Activated CD4-positive, CD25-positive, alpha-beta regulatory T cell (primary cell): ENCODE measurements around the gene OR5AS1.
"Not testable (repeated sequence)": the region's sequence is repeated elsewhere in the genome, so short reads cannot be mapped to it uniquely, and the experiment has no call there.

Experiments used
- DNase-seq, 4 experiments: peaks; one replicate each; lab custom pipeline; 2025; lab: John Stamatoyannopoulos, UW

OR5AS1 gene

GRCh38 chr11:56027354-56027753, at the start of gene OR5AS1:
TSS of gene OR5AS1 (plus strand) at chr11:56027654. CDS start at chr11:56030419, 2,765 bp downstream.
- no peak for DNase-seq

- DNase-seq = no peak
These were observed 32.9 kb upstream of the OR5AS1 start, which contains the start of gene OR5F1 for GRCh38 chr11:55994525-55994924. TSS of gene OR5F1 (minus strand) at chr11:55994625. CDS start at chr11:55994625, 0 bp downstream.

DNA sequence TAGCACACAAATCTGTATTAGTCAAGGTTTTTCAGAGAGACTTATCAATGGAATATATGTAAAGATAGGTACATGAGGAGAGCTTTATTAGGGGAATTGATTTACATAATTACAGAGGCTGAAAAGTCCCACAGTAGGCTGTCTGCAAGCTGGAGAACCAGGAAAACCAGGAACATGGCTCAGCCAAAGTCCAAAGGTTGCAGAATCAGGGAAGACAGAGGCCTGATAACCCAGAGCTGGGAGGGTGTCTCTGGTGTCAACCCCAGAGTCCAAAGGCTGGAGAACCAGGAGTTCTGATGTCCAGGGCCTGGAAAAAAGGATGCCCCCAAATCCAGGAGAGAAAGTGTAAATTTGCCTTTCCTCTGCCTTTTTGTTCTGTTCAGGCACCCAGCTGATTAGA, 16.7 kb upstream of the OR5AS1 start:
- DNase-seq = no peak

DNA sequence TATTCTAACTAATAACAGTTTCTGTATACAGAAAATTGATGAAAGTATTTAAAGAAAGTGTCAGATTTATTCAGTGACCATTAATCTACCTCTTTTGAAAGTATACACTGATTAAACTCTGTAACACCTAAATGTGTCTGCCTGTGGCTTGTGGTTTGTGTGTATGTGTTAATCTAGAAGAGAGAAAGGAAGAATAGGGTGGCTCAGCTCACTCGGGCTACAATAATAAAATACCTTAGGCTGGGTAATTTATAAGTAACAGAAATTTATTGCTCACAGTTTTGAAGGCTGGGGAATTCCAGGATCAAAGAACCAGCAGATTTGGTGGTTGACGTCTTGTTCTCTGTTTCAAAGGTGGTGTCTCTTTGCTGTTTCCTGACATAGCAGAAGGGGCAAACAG, 13.6 kb upstream of the OR5AS1 start:
- DNase-seq = no peak

- no peak for DNase-seq
These were observed 18.1 kb downstream of the OR5AS1 start for GRCh38 chr11:56045538-56045937.

- no peak for DNase-seq
These were observed 21.0 kb downstream of the OR5AS1 start for GRCh38 chr11:56048480-56048879.

DNA sequence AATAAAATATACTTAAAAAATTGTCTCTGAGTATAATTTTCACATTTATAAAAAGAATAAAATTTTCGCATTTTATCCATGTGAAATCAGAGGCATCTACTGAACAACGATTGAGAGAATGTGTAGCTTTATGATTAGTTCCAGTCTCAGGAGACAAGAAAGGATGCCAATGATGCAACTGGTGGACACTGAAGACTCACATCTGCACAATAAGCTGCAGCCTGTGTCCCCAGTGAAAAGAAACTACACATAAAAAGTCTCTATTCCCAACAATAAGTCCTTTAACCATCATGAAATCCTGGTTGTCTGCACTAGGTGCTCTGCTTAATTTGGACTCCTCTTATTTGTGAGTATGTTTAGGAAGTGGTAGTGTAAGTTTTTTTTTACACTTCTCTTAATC, 22.0 kb downstream of the OR5AS1 start:
- DNase-seq = no peak

GRCh38 chr11:56056366-56056765, 28.9 kb downstream of the OR5AS1 start:
- not testable (repeated sequence) for DNase-seq

GRCh38 chr11:56057661-56058237, 30.3 kb downstream of the OR5AS1 start:
- DNase-seq = not testable (repeated sequence)

DNA sequence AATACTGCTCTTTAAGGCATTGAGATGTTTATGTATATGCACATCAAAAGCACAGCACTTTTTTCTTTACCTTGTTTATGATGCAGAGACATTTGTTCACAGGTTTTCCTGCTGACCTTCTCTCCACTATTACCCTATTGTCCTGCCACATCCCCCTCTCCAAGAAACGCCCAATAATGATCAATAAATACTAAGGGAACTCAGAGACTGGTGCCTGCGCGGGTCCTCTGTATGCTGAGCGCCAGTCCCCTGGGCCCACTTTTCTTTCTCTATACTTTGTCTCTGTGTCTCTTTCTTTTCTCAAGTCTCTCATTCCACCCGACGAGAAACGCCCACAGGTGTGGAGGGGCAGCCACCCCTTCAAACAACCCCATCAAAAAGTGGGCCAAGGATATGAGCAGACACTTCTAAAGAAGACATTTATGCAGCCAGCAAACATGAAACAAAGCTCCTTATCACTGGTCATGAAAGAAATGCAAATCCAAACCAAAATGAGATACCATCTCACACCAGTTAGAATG, 30.9 kb downstream of the OR5AS1 start:
- DNase-seq = not testable (repeated sequence)

GRCh38 chr11:56066980-56067379, 39.5 kb downstream of the OR5AS1 start:
- no peak for DNase-seq
